HepG2 (cell line): ENCODE results near the gene AHSA1. TPM values are rescaled to one million over a fixed set of nuclear protein-coding genes. Genes with fewer than 3 reads are reported as not detected.
A peak's percentile ranks its signal among the peaks of the same experiment; 100 is the strongest.

Experiments used
- ATF3 ChIP-seq: sonication (generic); formaldehyde crosslinking; IDR thresholded peaks from 2 replicates; pipeline ENCODE4 v1.4.0; 2020; ENCODE audit warnings: missing genetic modification reagents
- ATF4 ChIP-seq, 2 experiments: fragments of 450-650 bp in 1 of 2; sonication (generic) in 1 of 2; formaldehyde crosslinking; IDR thresholded peaks; 2 replicates each; pipeline versions ENCODE4 v1.5.0 to v1.8.0; 2020 to 2022; ENCODE audit warnings: mild to moderate bottlenecking in 1 of 2, missing genetic modification reagents in 1 of 2
- CERS6 ChIP-seq: sonication (generic); formaldehyde crosslinking; IDR thresholded peaks from 2 replicates; pipeline ENCODE4 v1.5.0; 2020; ENCODE audit warnings: missing genetic modification reagents
- CHD4 ChIP-seq: fragments of 200-600 bp; sonication (generic); IDR thresholded peaks from 2 replicates; pipeline ENCODE4 v1.7.0; 2017; ENCODE audit warnings: mild to moderate bottlenecking, low read length, borderline replicate concordance
- FOXA3 ChIP-seq: IDR thresholded peaks from 2 replicates; pipeline ENCODE4 v1.6.1; 2016; ENCODE audit warnings: missing genetic modification reagents, missing compliant biosample characterization
- FOXJ3 ChIP-seq: sonication (generic); formaldehyde crosslinking; IDR thresholded peaks from 2 replicates; pipeline ENCODE4 v1.4.0; 2020; ENCODE audit warnings: missing genetic modification reagents, mild to moderate bottlenecking, borderline replicate concordance
- KLF12 ChIP-seq: sonication (generic); formaldehyde crosslinking; IDR thresholded peaks from 2 replicates; pipeline ENCODE4 v1.4.0; 2020; ENCODE audit warnings: missing genetic modification reagents, borderline replicate concordance
- NFATC3 ChIP-seq: sonication (generic); formaldehyde crosslinking; IDR thresholded peaks from 2 replicates; pipeline ENCODE4 v1.5.1; 2020; ENCODE audit warnings: mild to moderate bottlenecking, missing genetic modification reagents
- ONECUT2 ChIP-seq: sonication (generic); formaldehyde crosslinking; IDR thresholded peaks from 2 replicates; pipeline ENCODE4 v1.4.0; 2020; ENCODE audit warnings: missing genetic modification reagents
- RBM39 ChIP-seq: fragments of 200-400 bp; formaldehyde crosslinking; IDR thresholded peaks from one replicate; pipeline ENCODE4 v1.6.1; 2018; ENCODE audit warnings: antibody characterized with exemption, mild to moderate bottlenecking, low read depth, low read length; ENCODE audit not compliant: poor library complexity, severe bottlenecking
- SALL2 ChIP-seq: sonication (generic); formaldehyde crosslinking; IDR thresholded peaks from 2 replicates; pipeline ENCODE4 v1.8.1; 2023; ENCODE audit warnings: mild to moderate bottlenecking, missing genetic modification reagents, inconsistent platforms
- SIX4 ChIP-seq: sonication (generic); formaldehyde crosslinking; IDR thresholded peaks from 2 replicates; pipeline ENCODE4 v1.4.0; 2020; ENCODE audit warnings: missing genetic modification reagents
- ZFP36 ChIP-seq: fragments of 150-350 bp; IDR thresholded peaks from 2 replicates; pipeline ENCODE4 v1.6.1; 2018; ENCODE audit warnings: borderline replicate concordance, low read length, low read depth; ENCODE audit not compliant: partially characterized antibody
- ZNF614 ChIP-seq: IDR thresholded peaks from 2 replicates; pipeline ENCODE4 v1.6.1; 2018; ENCODE audit warnings: missing biosample characterization, missing genetic modification reagents, inconsistent platforms, borderline replicate concordance
- ZNF672 ChIP-seq: sonication (generic); formaldehyde crosslinking; IDR thresholded peaks from 2 replicates; pipeline ENCODE4 v1.8.1; 2022; ENCODE audit warnings: missing genetic modification reagents
- ZNF782 ChIP-seq: sonication (generic); formaldehyde crosslinking; IDR thresholded peaks from 2 replicates; pipeline ENCODE4 v1.4.0; 2020; ENCODE audit warnings: missing genetic modification reagents, mild to moderate bottlenecking, borderline replicate concordance
- polyA plus RNA-seq, 8 experiments: library from polyadenylated mRNA; depleted of rRNA in 3 of 8; stranded (reverse) in 7 of 8; unstranded in 1 of 8; fragments of >200 nt; fragmentation: Illumina TruSeq in 4 of 8; extraction: Trizol in 4 of 8; gene quantifications; 2 replicates each; pipeline versions ENCODE4 v1.2.1 to v1.2.3, GENCODE V29; 2011 to 2016; ENCODE audit warnings: low read depth in 4 of 8, missing spikeins in 1 of 8, mixed read lengths in 1 of 8; ENCODE audit not compliant: insufficient read depth in 1 of 8
- total RNA-seq, 5 experiments: library from RNA; depleted of rRNA; stranded (reverse); fragments of >200 nt; fragmentation: Illumina TruSeq; extraction: Trizol; gene quantifications; 2 replicates each; pipeline ENCODE4 v1.2.3, GENCODE V29; 2016; ENCODE audit warnings: low read depth in 1 of 5
- TF ChIP-seq, protein P1 (sequence below): sonication (generic); formaldehyde crosslinking; IDR thresholded peaks from 2 replicates; pipeline ENCODE4 v1.4.0; 2020; ENCODE audit warnings: missing genetic modification reagents
- TF ChIP-seq, protein P2 (sequence below), 2 experiments: IDR thresholded peaks; 2 replicates each; pipeline ENCODE4 v1.6.1; 2011 to 2012; ENCODE audit warnings: low read length in 2 of 2, borderline replicate concordance in 1 of 2, low read depth in 1 of 2, mild to moderate bottlenecking in 1 of 2, moderate library complexity in 1 of 2
- TF ChIP-seq, protein P3 (sequence below): sonication (generic); formaldehyde crosslinking; IDR thresholded peaks from 2 replicates; pipeline ENCODE4 v1.4.0; 2020; ENCODE audit warnings: missing genetic modification reagents

AHSA1 gene
- total and polyA plus RNA-seq, 2 of the 13 experiments (the other 11 are each of a cell fraction or from before 2014, with no cell fraction given) = 113 to 241 TPM

DNA sequence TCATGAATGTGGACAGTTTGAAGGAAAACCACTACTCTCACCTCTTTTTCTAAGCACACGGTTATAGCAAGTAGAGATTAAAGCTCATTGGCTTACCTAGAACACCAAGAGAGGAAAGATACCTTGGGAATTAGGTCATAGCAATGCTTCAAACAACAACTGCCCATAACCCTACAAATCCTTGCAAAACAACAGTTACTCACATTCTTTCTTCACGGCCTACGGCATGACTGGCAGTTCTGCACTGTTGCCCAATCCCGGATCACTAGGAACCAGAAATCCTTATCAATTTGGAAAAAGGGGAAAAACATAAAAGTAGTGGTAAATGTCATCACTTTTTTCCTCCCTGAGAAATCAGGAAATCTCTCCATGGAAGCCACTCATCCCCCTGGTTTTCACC lies 50.4 kb downstream of the AHSA1 start (continued):
- TF ChIP-seq, protein P1, sequence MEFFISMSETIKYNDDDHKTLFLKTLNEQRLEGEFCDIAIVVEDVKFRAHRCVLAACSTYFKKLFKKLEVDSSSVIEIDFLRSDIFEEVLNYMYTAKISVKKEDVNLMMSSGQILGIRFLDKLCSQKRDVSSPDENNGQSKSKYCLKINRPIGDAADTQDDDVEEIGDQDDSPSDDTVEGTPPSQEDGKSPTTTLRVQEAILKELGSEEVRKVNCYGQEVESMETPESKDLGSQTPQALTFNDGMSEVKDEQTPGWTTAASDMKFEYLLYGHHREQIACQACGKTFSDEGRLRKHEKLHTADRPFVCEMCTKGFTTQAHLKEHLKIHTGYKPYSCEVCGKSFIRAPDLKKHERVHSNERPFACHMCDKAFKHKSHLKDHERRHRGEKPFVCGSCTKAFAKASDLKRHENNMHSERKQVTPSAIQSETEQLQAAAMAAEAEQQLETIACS = no peak
- TF ChIP-seq ZFP36 = no peak
- no peak for TF ChIP-seq CHD4
- 0 out of 4 replicates have a peak, but pooled peaks of 1 of the 2 experiments have one; percentile 46 for TF ChIP-seq ATF4 (CRISPR knock-in tag; IDR thresholded peaks at IDR 0.05)
- TF ChIP-seq, protein P2, sequence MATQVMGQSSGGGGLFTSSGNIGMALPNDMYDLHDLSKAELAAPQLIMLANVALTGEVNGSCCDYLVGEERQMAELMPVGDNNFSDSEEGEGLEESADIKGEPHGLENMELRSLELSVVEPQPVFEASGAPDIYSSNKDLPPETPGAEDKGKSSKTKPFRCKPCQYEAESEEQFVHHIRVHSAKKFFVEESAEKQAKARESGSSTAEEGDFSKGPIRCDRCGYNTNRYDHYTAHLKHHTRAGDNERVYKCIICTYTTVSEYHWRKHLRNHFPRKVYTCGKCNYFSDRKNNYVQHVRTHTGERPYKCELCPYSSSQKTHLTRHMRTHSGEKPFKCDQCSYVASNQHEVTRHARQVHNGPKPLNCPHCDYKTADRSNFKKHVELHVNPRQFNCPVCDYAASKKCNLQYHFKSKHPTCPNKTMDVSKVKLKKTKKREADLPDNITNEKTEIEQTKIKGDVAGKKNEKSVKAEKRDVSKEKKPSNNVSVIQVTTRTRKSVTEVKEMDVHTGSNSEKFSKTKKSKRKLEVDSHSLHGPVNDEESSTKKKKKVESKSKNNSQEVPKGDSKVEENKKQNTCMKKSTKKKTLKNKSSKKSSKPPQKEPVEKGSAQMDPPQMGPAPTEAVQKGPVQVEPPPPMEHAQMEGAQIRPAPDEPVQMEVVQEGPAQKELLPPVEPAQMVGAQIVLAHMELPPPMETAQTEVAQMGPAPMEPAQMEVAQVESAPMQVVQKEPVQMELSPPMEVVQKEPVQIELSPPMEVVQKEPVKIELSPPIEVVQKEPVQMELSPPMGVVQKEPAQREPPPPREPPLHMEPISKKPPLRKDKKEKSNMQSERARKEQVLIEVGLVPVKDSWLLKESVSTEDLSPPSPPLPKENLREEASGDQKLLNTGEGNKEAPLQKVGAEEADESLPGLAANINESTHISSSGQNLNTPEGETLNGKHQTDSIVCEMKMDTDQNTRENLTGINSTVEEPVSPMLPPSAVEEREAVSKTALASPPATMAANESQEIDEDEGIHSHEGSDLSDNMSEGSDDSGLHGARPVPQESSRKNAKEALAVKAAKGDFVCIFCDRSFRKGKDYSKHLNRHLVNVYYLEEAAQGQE (IDR thresholded peaks at IDR 0.05; ENCODE audit: borderline replicate concordance in 1 of 2, low read depth in 1 of 2, low read length in 2 of 2) = no peak
- no peak for TF ChIP-seq CERS6 (CRISPR knock-in tag)
- TF ChIP-seq FOXJ3 (CRISPR knock-in tag) = no peak
- no peak for TF ChIP-seq SIX4 (CRISPR knock-in tag)
- no peak for TF ChIP-seq SALL2
- TF ChIP-seq ZNF782 (CRISPR knock-in tag) = no peak
- no peak for TF ChIP-seq ONECUT2 (CRISPR knock-in tag)
- no peak for TF ChIP-seq NFATC3 (CRISPR knock-in tag)
- TF ChIP-seq, protein P3, sequence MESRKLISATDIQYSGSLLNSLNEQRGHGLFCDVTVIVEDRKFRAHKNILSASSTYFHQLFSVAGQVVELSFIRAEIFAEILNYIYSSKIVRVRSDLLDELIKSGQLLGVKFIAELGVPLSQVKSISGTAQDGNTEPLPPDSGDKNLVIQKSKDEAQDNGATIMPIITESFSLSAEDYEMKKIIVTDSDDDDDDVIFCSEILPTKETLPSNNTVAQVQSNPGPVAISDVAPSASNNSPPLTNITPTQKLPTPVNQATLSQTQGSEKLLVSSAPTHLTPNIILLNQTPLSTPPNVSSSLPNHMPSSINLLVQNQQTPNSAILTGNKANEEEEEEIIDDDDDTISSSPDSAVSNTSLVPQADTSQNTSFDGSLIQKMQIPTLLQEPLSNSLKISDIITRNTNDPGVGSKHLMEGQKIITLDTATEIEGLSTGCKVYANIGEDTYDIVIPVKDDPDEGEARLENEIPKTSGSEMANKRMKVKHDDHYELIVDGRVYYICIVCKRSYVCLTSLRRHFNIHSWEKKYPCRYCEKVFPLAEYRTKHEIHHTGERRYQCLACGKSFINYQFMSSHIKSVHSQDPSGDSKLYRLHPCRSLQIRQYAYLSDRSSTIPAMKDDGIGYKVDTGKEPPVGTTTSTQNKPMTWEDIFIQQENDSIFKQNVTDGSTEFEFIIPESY (CRISPR knock-in tag) = no peak
- TF ChIP-seq ZNF672 (CRISPR knock-in tag) = no peak
- 0 out of 2 replicates have a peak, but pooled peaks have one; percentile 15 for TF ChIP-seq ZNF614 (CRISPR knock-in tag)
- TF ChIP-seq RBM39 = no peak
- TF ChIP-seq KLF12 = no peak
- no peak for TF ChIP-seq ATF3
- peak; percentile 47; the same call in 1 of the 2 replicates for TF ChIP-seq FOXA3
